ENCODE results near the gene POMGNT2. TPM values are rescaled to one million over a fixed set of nuclear protein-coding genes. Genes with fewer than 3 reads are reported as not detected.

Gene POMGNT2
- total and polyA plus RNA-seq, 2 experiments from 2014 or later = 10.7 to 26.1 TPM

DNA sequence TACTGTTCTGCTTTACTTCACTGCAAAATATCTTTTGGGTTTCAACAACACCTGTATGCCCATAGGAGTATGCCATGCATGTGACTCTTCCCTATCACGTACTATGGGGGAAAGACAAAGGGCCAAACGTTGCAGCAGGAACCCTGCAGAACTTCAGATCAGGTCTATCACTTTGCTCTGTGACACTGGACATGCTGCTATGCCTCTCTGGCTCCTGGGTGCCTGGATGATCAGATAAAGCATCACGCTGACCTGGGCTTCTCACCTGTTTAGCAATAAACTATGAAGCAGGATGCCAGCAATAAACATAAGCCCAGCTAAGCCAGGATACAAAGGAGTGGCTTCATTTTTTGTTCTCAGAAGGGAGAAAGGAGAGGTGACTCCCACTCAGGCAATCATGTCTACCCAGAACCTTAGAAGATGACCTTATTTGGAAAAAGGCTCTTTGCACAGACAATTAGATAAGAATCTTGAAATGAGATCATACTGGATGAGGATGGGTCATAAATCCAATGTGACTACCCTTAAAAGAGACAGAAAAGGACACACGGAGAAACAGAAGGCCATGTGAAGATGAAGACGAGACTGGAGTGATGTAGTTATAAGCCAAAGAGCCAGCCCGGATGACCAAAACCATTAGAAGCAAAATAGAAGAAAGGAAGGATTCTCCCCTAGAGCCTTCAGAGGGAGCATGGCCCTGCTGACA is 19.3 kb downstream of the POMGNT2 start (continued):
- TF ChIP-seq, protein P1, sequence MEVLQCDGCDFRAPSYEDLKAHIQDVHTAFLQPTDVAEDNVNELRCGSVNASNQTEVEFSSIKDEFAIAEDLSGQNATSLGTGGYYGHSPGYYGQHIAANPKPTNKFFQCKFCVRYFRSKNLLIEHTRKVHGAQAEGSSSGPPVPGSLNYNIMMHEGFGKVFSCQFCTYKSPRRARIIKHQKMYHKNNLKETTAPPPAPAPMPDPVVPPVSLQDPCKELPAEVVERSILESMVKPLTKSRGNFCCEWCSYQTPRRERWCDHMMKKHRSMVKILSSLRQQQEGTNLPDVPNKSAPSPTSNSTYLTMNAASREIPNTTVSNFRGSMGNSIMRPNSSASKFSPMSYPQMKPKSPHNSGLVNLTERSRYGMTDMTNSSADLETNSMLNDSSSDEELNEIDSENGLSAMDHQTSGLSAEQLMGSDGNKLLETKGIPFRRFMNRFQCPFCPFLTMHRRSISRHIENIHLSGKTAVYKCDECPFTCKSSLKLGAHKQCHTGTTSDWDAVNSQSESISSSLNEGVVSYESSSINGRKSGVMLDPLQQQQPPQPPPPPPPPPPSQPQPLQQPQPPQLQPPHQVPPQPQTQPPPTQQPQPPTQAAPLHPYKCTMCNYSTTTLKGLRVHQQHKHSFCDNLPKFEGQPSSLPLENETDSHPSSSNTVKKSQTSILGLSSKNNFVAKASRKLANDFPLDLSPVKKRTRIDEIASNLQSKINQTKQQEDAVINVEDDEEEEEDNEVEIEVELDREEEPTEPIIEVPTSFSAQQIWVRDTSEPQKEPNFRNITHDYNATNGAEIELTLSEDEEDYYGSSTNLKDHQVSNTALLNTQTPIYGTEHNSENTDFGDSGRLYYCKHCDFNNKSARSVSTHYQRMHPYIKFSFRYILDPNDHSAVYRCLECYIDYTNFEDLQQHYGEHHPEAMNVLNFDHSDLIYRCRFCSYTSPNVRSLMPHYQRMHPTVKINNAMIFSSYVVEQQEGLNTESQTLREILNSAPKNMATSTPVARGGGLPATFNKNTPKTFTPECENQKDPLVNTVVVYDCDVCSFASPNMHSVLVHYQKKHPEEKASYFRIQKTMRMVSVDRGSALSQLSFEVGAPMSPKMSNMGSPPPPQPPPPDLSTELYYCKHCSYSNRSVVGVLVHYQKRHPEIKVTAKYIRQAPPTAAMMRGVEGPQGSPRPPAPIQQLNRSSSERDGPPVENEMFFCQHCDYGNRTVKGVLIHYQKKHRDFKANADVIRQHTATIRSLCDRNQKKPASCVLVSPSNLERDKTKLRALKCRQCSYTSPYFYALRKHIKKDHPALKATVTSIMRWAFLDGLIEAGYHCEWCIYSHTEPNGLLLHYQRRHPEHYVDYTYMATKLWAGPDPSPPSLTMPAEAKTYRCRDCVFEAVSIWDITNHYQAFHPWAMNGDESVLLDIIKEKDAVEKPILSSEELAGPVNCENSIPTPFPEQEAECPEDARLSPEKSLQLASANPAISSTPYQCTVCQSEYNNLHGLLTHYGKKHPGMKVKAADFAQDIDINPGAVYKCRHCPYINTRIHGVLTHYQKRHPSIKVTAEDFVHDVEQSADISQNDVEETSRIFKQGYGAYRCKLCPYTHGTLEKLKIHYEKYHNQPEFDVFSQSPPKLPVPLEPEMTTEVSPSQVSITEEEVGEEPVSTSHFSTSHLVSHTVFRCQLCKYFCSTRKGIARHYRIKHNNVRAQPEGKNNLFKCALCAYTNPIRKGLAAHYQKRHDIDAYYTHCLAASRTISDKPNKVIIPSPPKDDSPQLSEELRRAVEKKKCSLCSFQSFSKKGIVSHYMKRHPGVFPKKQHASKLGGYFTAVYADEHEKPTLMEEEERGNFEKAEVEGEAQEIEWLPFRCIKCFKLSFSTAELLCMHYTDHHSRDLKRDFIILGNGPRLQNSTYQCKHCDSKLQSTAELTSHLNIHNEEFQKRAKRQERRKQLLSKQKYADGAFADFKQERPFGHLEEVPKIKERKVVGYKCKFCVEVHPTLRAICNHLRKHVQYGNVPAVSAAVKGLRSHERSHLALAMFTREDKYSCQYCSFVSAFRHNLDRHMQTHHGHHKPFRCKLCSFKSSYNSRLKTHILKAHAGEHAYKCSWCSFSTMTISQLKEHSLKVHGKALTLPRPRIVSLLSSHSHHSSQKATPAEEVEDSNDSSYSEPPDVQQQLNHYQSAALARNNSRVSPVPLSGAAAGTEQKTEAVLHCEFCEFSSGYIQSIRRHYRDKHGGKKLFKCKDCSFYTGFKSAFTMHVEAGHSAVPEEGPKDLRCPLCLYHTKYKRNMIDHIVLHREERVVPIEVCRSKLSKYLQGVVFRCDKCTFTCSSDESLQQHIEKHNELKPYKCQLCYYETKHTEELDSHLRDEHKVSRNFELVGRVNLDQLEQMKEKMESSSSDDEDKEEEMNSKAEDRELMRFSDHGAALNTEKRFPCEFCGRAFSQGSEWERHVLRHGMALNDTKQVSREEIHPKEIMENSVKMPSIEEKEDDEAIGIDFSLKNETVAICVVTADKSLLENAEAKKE (CRISPR knock-in tag; IDR thresholded peaks at IDR 0.05) = no peak
- TF ChIP-seq, protein P2, sequence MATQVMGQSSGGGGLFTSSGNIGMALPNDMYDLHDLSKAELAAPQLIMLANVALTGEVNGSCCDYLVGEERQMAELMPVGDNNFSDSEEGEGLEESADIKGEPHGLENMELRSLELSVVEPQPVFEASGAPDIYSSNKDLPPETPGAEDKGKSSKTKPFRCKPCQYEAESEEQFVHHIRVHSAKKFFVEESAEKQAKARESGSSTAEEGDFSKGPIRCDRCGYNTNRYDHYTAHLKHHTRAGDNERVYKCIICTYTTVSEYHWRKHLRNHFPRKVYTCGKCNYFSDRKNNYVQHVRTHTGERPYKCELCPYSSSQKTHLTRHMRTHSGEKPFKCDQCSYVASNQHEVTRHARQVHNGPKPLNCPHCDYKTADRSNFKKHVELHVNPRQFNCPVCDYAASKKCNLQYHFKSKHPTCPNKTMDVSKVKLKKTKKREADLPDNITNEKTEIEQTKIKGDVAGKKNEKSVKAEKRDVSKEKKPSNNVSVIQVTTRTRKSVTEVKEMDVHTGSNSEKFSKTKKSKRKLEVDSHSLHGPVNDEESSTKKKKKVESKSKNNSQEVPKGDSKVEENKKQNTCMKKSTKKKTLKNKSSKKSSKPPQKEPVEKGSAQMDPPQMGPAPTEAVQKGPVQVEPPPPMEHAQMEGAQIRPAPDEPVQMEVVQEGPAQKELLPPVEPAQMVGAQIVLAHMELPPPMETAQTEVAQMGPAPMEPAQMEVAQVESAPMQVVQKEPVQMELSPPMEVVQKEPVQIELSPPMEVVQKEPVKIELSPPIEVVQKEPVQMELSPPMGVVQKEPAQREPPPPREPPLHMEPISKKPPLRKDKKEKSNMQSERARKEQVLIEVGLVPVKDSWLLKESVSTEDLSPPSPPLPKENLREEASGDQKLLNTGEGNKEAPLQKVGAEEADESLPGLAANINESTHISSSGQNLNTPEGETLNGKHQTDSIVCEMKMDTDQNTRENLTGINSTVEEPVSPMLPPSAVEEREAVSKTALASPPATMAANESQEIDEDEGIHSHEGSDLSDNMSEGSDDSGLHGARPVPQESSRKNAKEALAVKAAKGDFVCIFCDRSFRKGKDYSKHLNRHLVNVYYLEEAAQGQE (IDR thresholded peaks at IDR 0.05; ENCODE audit: unreplicated experiment) = no peak
- no peak for TF ChIP-seq ZNF114 (CRISPR knock-in tag; IDR thresholded peaks at IDR 0.05)

DNA sequence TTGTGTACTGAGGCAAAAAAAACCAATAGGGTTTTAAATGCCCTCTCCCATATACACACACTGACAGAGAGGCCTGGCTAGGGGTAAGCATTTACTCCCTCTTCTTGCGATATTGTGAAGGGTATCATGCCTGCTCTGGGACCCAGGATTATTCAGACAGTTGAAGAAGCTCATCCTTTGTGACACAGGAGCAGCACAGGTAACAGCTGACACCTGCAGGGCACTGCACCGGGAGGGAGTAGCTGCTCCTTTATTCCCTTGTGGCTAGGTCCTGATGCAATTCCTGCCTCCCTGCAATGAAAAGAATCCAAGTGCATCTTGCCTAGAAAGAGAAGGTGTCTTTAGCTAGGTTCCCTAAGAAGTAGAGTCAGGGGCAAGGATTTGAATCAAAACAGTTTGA is 23.4 kb downstream of the POMGNT2 start:
- H3K4me2 ChIP-seq = no peak overlapping the region
- H3K9me2 ChIP-seq (ENCODE audit: insufficient read depth) = peaks cover 8% of the 10 kb centered on the region; the same call in 1 of the 2 replicates
- no peaks in the 10 kb centered on the region for H3K4me1 ChIP-seq (ENCODE audit: insufficient read depth)
- H3K4me1 Mint-ChIP-seq = no peaks in the 10 kb centered on the region
- H3K36me3 ChIP-seq (ENCODE audit: insufficient read depth) = no peaks in the 10 kb centered on the region
- peaks cover 75% of the 10 kb centered on the region for H3K36me3 Mint-ChIP-seq (ENCODE audit: low read depth)
- no peak for ATAC-seq
- no peaks in the 10 kb centered on the region for H3K27me3 ChIP-seq (ENCODE audit: insufficient read depth)
- no peak overlapping the region for H3K4me3 Mint-ChIP-seq
- no peak overlapping the region for H3K27ac Mint-ChIP-seq
- no peaks in the 10 kb centered on the region for H3F3A ChIP-seq (replicated peaks; ENCODE audit: low read depth)
- H3K9me3 Mint-ChIP-seq = peaks cover 29% of the 10 kb centered on the region
- no peak for DNase-seq (ENCODE audit: low spot score)
- peaks cover 5% of the 10 kb centered on the region for H3K27me3 Mint-ChIP-seq (ENCODE audit: insufficient read depth, low read depth, poor library complexity)
- no peaks in the 10 kb centered on the region for H3K79me2 ChIP-seq (replicated peaks; ENCODE audit: insufficient read depth)
- no peak overlapping the region for H3K27ac ChIP-seq (ENCODE audit: low read depth)
- H2AFZ ChIP-seq = no peak overlapping the region
- H3K4me3 ChIP-seq = no peak overlapping the region
- H4K20me1 ChIP-seq (replicated peaks; ENCODE audit: insufficient read depth) = no peaks in the 10 kb centered on the region
- no peak for TF ChIP-seq NANOG (IDR thresholded peaks at IDR 0.05; ENCODE audit: borderline replicate concordance)
- TF ChIP-seq, protein P1 (CRISPR knock-in tag; IDR thresholded peaks at IDR 0.05) = no peak
